HepG2 (cell line): ENCODE data around the gene SMIM13. TPM values are rescaled to one million over a fixed set of nuclear protein-coding genes. Genes with fewer than 3 reads are reported as not detected.

Source experiments
- AHR ChIP-seq: IDR thresholded peaks from 2 replicates; pipeline ENCODE4 v1.6.1; 2018; ENCODE audit warnings: missing genetic modification reagents, missing compliant biosample characterization
- CEBPG ChIP-seq: IDR thresholded peaks from 2 replicates; pipeline ENCODE4 v1.6.1; 2016
- FOXA1 ChIP-seq, 2 experiments: fragments of 450-650 bp in 1 of 2; sonication (generic) in 1 of 2; formaldehyde crosslinking in 1 of 2; IDR thresholded peaks; 2 replicates each; pipeline versions ENCODE4 v1.4.0 to v1.6.1; 2016 to 2020; ENCODE audit warnings: missing genetic modification reagents in 1 of 2
- GFI1 ChIP-seq: sonication (generic); formaldehyde crosslinking; IDR thresholded peaks from 2 replicates; pipeline ENCODE4 v1.5.0; 2020; ENCODE audit warnings: missing genetic modification reagents, mild to moderate bottlenecking, borderline replicate concordance
- HCFC1 ChIP-seq: fragments of 150-350 bp; IDR thresholded peaks from 2 replicates; pipeline ENCODE4 v1.6.1; 2014; ENCODE audit warnings: low read depth, low read length
- HDAC1 ChIP-seq: sonication (generic); formaldehyde crosslinking; IDR thresholded peaks from 2 replicates; pipeline ENCODE4 v1.5.1; 2020; ENCODE audit warnings: mild to moderate bottlenecking, missing genetic modification reagents
- PPARG ChIP-seq: conservative IDR thresholded peaks from 2 replicates; pipeline ENCODE4 v1.6.1; 2016; ENCODE audit warnings: missing biosample characterization, missing genetic modification reagents
- ZNF138 ChIP-seq: sonication (generic); formaldehyde crosslinking; IDR thresholded peaks from 2 replicates; pipeline ENCODE4 v1.5.0; 2020; ENCODE audit warnings: mild to moderate bottlenecking, low read depth, missing genetic modification reagents
- ZNF546 ChIP-seq: sonication (generic); formaldehyde crosslinking; conservative IDR thresholded peaks from 2 replicates; pipeline ENCODE4 v1.8.1; 2023; ENCODE audit warnings: mild to moderate bottlenecking, missing genetic modification reagents
- polyA plus RNA-seq, 8 experiments: library from polyadenylated mRNA; depleted of rRNA in 3 of 8; stranded (reverse) in 7 of 8; unstranded in 1 of 8; fragments of >200 nt; fragmentation: Illumina TruSeq in 4 of 8; extraction: Trizol in 4 of 8; gene quantifications; 2 replicates each; pipeline versions ENCODE4 v1.2.1 to v1.2.3, GENCODE V29; 2011 to 2016; ENCODE audit warnings: low read depth in 4 of 8, missing spikeins in 1 of 8, mixed read lengths in 1 of 8; ENCODE audit not compliant: insufficient read depth in 1 of 8
- total RNA-seq, 5 experiments: library from RNA; depleted of rRNA; stranded (reverse); fragments of >200 nt; fragmentation: Illumina TruSeq; extraction: Trizol; gene quantifications; 2 replicates each; pipeline ENCODE4 v1.2.3, GENCODE V29; 2016; ENCODE audit warnings: low read depth in 1 of 5
- TF ChIP-seq, protein P1 (sequence below): sonication (generic); IDR thresholded peaks from 2 replicates; pipeline ENCODE4 v1.6.1; 2016; ENCODE audit warnings: low read depth, borderline replicate concordance
- TF ChIP-seq, protein P2 (sequence below): IDR thresholded peaks from 2 replicates; pipeline ENCODE4 v1.4.0; 2020; ENCODE audit warnings: mild to moderate bottlenecking, missing genetic modification reagents

The SMIM13 gene
- total and polyA plus RNA-seq, 2 of the 13 experiments (the other 11 are each of a cell fraction or from before 2014, with no cell fraction given) = 2.7 to 10.2 TPM

GRCh38 chr6:11108726-11109125, 15.1 kb downstream of the SMIM13 start (continued):
- TF ChIP-seq ZNF546 (no peak), ZNF138 (no peak), HCFC1 (no peak), FOXA1 (IDR thresholded peaks at IDR 0.05) (no peak), FOXA1 (CRISPR knock-in tag; IDR thresholded peaks at IDR 0.05) (no peak), PPARG (CRISPR knock-in tag) (no peak), AHR (CRISPR knock-in tag) (no peak), CEBPG (CRISPR knock-in tag) (no peak), HDAC1 (CRISPR knock-in tag) (no peak), GFI1 (CRISPR knock-in tag) (no peak)
- TF ChIP-seq, protein P1, sequence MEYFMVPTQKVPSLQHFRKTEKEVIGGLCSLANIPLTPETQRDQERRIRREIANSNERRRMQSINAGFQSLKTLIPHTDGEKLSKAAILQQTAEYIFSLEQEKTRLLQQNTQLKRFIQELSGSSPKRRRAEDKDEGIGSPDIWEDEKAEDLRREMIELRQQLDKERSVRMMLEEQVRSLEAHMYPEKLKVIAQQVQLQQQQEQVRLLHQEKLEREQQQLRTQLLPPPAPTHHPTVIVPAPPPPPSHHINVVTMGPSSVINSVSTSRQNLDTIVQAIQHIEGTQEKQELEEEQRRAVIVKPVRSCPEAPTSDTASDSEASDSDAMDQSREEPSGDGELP = no peak
- TF ChIP-seq, protein P2, sequence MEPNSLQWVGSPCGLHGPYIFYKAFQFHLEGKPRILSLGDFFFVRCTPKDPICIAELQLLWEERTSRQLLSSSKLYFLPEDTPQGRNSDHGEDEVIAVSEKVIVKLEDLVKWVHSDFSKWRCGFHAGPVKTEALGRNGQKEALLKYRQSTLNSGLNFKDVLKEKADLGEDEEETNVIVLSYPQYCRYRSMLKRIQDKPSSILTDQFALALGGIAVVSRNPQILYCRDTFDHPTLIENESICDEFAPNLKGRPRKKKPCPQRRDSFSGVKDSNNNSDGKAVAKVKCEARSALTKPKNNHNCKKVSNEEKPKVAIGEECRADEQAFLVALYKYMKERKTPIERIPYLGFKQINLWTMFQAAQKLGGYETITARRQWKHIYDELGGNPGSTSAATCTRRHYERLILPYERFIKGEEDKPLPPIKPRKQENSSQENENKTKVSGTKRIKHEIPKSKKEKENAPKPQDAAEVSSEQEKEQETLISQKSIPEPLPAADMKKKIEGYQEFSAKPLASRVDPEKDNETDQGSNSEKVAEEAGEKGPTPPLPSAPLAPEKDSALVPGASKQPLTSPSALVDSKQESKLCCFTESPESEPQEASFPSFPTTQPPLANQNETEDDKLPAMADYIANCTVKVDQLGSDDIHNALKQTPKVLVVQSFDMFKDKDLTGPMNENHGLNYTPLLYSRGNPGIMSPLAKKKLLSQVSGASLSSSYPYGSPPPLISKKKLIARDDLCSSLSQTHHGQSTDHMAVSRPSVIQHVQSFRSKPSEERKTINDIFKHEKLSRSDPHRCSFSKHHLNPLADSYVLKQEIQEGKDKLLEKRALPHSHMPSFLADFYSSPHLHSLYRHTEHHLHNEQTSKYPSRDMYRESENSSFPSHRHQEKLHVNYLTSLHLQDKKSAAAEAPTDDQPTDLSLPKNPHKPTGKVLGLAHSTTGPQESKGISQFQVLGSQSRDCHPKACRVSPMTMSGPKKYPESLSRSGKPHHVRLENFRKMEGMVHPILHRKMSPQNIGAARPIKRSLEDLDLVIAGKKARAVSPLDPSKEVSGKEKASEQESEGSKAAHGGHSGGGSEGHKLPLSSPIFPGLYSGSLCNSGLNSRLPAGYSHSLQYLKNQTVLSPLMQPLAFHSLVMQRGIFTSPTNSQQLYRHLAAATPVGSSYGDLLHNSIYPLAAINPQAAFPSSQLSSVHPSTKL (CRISPR knock-in tag) = no peak
